Gastrocnemius medialis (tissue), 4 donors: ENCODE results near the gene TMEM61. TPM values are rescaled to one million over a fixed set of nuclear protein-coding genes. Genes with fewer than 3 reads are reported as not detected.

Source experiments
- ATAC-seq, 2 donors: fragments of 150-250 bp; one replicate each; pipeline ENCODE4 v1.9.1; 2016
- DNase-seq, 2 donors: peaks; one replicate each; pipeline ENCODE4 v3.0.0-alpha.2; 2019
- H3K27ac ChIP-seq, 4 donors: fragments of 200-600 bp; sonication (generic); 1 replicate in 1 of 4; 2 replicates in 3 of 4; pipeline ENCODE4 v1.5.1; 2016 to 2018; ENCODE audit warnings: mild to moderate bottlenecking in 2 of 4, moderate library complexity in 1 of 4
- H3K27me3 ChIP-seq, 3 donors: fragments of 200-600 bp; sonication (generic) in 2 of 3; 1 replicate in 1 of 3; 2 replicates in 2 of 3; pipeline versions ENCODE4 v1.5.1 to v1.6.0; 2016 to 2019; ENCODE audit warnings: mild to moderate bottlenecking in 1 of 3, moderate library complexity in 1 of 3
- H3K36me3 ChIP-seq, 2 donors: fragments of 200-600 bp; sonication (generic) in 1 of 2; one replicate each; pipeline ENCODE4 v1.5.1; 2017 to 2018
- H3K4me1 ChIP-seq, 2 donors: fragments of 200-600 bp; sonication (generic) in 1 of 2; one replicate each; pipeline ENCODE4 v1.5.1; 2016 to 2017; ENCODE audit warnings: mild to moderate bottlenecking in 2 of 2
- H3K4me3 ChIP-seq, 4 donors: fragments of 200-600 bp; sonication (generic) in 3 of 4; 1 replicate in 1 of 4; 2 replicates in 3 of 4; pipeline ENCODE4 v1.5.1; 2016 to 2019; ENCODE audit warnings: mild to moderate bottlenecking in 2 of 4
- H3K9me3 ChIP-seq, 3 donors: fragments of 200-600 bp; sonication (generic) in 2 of 3; 1 replicate in 1 of 3; 2 replicates in 2 of 3; pipeline ENCODE4 v1.5.1; 2016 to 2019
- POLR2A ChIP-seq, 2 donors: fragments of 450-650 bp; IDR thresholded peaks; one replicate each; pipeline ENCODE4 v1.6.1; 2017; ENCODE audit warnings: antibody characterized with exemption in 2 of 2, mild to moderate bottlenecking in 2 of 2, moderate library complexity in 2 of 2
- in situ Hi-C, 4 donors: fragments of 200-750 bp; cut with MboI; loops; one replicate each; pipeline versions ENCODE4 v1.15.0 to v1.8.0; 2017; ENCODE audit warnings: low sequenced_read_pairs in 4 of 4
- intact Hi-C: fragments of 100-400 bp; cut with DNase I; formaldehyde crosslinking; loops from one replicate; pipeline ENCODE4 v1.15.1; 2023; ENCODE audit warnings: low total_unique reads
- total RNA-seq, 4 donors: library from RNA; depleted of rRNA; stranded (reverse); fragments of >200 nt; gene quantifications; one replicate each; pipeline versions ENCODE4 v1.1.0 to v1.2.3, GENCODE V29; 2016
- TF ChIP-seq, protein P1 (sequence below), 5 experiments: fragments of 450-650 bp in 3 of 5; fragments of 200-600 bp in 2 of 5; sonication (generic) in 2 of 5; IDR thresholded peaks in 4 of 5; conservative IDR thresholded peaks in 1 of 5; 1 replicate in 4 of 5; 2 replicates in 1 of 5; pipeline ENCODE4 v1.5.1; 2016 to 2019; ENCODE audit warnings: antibody characterized with exemption in 5 of 5, mild to moderate bottlenecking in 3 of 5, moderate library complexity in 3 of 5

TMEM61 gene
- total RNA-seq, 4 donors from 2014 or later = 0.58 TPM; not detected in 3

DNA sequence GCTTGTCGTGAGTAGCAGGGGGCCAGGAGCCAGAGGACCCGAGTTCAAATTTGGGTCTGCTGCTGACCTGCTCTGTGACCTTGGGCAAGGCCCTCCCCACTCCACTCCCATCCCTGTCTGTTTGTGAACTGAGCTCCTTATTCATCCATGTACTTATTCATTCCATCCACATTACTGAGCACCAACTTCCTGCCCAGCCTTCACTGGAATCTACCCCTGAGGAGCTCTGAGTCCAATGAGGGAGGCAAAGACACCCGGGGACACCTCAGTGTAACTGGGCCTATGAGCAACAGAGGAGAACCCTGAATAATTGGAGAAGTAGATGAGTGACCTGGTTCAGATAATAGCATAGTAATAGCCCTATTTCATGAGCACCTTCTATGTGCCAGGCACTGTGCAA is 27.2 kb downstream of the TMEM61 start:
- Histone ChIP-seq H3K27me3 (no peaks in the 10 kb centered on the region), H3K4me1 (no peaks in the 10 kb centered on the region), H3K4me3 (no peak overlapping the region), H3K36me3 (no peaks in the 10 kb centered on the region), H3K9me3 (no peaks in the 10 kb centered on the region), H3K27ac (no peak overlapping the region)
- in situ Hi-C loops (no loop called here), intact Hi-C loops (no loop called here)
- DNase-seq (no peak), ATAC-seq (no peak)
- TF ChIP-seq POLR2A (IDR thresholded peaks at IDR 0.05) = no peak

DNA sequence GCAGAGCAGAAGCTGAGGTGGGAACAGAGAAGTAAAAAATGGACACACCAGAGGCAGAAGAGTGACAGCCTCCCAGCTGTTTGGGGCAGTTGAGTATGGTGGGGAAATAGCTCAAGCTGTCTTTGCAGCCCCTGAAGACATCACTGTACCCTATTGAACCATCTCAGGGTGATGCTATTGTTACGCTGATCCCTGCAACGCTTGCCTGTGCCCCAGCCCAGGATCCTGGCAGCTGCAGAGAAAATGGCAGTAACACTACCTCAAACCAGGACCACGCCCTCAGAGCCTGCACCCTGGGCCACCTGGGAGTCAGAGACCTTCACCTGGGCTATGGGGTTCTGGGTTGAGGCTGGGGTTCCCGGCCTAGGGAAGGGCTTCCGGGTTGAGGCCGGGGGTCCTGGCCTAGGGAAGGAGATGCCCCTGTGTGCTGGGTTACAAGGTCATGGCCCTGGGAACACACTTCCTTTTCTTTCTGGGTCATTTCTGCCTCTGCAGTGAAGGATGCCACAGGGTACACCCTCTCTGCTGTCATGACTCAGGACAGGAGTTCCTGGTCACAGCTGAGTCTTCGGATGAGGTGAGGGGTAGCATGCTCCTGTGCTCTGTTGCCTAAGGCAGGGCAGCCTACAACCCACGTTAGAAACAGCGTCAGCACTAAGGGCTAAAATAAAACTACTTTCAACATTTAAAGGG is 29.9 kb downstream of the TMEM61 start:
- H3K27ac ChIP-seq = no peak overlapping the region
- intact Hi-C loops (no loop called here), in situ Hi-C loops (no loop called here)
- no peaks in the 10 kb centered on the region for H3K36me3 ChIP-seq
- no peak overlapping the region for H3K4me3 ChIP-seq
- DNase-seq = no peak
- no peaks in the 10 kb centered on the region for H3K4me1 ChIP-seq
- no peaks in the 10 kb centered on the region for H3K9me3 ChIP-seq
- TF ChIP-seq, protein P1, sequence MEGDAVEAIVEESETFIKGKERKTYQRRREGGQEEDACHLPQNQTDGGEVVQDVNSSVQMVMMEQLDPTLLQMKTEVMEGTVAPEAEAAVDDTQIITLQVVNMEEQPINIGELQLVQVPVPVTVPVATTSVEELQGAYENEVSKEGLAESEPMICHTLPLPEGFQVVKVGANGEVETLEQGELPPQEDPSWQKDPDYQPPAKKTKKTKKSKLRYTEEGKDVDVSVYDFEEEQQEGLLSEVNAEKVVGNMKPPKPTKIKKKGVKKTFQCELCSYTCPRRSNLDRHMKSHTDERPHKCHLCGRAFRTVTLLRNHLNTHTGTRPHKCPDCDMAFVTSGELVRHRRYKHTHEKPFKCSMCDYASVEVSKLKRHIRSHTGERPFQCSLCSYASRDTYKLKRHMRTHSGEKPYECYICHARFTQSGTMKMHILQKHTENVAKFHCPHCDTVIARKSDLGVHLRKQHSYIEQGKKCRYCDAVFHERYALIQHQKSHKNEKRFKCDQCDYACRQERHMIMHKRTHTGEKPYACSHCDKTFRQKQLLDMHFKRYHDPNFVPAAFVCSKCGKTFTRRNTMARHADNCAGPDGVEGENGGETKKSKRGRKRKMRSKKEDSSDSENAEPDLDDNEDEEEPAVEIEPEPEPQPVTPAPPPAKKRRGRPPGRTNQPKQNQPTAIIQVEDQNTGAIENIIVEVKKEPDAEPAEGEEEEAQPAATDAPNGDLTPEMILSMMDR (IDR thresholded peaks at IDR 0.05 in 4 of 5, conservative IDR thresholded peaks at IDR 0.05 in 1 of 5) = no peak
- TF ChIP-seq POLR2A (IDR thresholded peaks at IDR 0.05) = no peak
- no peak for ATAC-seq
- H3K27me3 ChIP-seq = no peaks in the 10 kb centered on the region

DNA sequence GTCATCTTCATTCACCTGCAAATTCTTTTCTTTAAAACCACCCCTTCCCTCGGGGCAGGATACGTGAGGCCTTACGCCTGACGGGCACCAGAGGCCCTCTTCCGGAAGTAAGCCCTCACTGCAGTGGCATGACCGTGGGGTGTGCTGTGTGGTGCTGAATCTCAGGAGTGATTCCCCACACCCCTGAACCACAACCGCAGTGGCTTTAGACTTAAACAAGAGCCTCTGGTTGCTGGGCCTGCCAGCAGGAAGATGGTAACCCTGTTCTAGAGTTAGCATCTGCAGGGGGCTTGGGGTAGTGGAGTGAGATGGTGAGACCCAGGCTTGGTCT is 30.4 kb downstream of the TMEM61 start:
- Histone ChIP-seq H3K4me3 (no peak overlapping the region), H3K27me3 (no peaks in the 10 kb centered on the region), H3K9me3 (no peaks in the 10 kb centered on the region), H3K4me1 (no peaks in the 10 kb centered on the region), H3K27ac (no peak overlapping the region), H3K36me3 (no peaks in the 10 kb centered on the region)
- TF ChIP-seq, protein P1 (IDR thresholded peaks at IDR 0.05 in 4 of 5, conservative IDR thresholded peaks at IDR 0.05 in 1 of 5) = no peak
- no peak for DNase-seq
- in situ Hi-C loops (no loop called here), intact Hi-C loops (no loop called here)
- ATAC-seq = no peak

DNA sequence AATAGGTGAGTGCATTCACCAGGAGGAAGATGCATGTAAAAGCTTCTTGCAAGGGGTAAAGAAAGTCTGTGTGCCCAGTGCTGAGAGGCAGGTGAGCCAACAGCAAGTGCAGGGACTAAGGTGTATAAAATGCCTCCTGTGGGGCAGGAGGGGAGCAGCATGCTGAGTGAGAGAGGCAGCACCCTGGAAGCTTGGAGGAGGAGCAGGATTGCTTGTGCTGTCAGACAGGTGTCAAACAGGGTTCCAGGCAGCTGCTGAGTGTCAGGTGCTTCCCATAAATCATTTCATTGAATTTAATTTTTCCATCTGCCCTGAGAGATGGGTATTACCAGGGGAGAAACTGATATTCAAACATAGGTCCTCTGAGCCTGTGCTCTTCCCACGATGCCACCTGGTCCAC is 32.2 kb downstream of the TMEM61 start:
- Histone ChIP-seq H3K27me3 (no peaks in the 10 kb centered on the region), H3K36me3 (no peaks in the 10 kb centered on the region), H3K4me3 (no peak overlapping the region), H3K4me1 (no peaks in the 10 kb centered on the region), H3K9me3 (no peaks in the 10 kb centered on the region), H3K27ac (no peak overlapping the region)
- TF ChIP-seq POLR2A (IDR thresholded peaks at IDR 0.05) = no peak
- TF ChIP-seq, protein P1 (IDR thresholded peaks at IDR 0.05 in 4 of 5, conservative IDR thresholded peaks at IDR 0.05 in 1 of 5) = no peak
- ATAC-seq = no peak
- in situ Hi-C loops = no loop called here
- intact Hi-C loops = no loop called here
- no peak for DNase-seq

DNA sequence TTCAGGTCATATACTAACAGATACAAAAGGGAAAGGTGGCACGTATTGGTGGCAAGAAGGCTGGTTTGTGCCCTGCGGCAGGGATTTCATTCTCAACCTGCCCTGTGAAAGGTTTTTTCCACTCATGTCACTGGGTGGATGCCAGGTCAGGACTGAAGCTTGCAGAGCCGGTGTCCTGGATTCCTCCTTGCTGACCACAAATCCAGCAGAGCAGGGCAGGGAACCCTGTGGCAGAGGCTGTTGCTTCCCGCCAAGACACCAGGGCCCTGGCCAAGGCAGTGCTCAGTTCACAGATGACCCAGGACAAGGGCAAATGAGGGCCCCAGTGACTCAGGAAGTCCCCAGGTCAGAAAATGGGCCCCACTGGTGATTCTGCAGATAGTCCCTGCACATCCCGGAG is 34.7 kb downstream of the TMEM61 start:
- TF ChIP-seq, protein P1 (IDR thresholded peaks at IDR 0.05 in 4 of 5, conservative IDR thresholded peaks at IDR 0.05 in 1 of 5) = no peak
- TF ChIP-seq POLR2A (IDR thresholded peaks at IDR 0.05) = no peak
- Histone ChIP-seq H3K27ac (no peak overlapping the region), H3K9me3 (no peaks in the 10 kb centered on the region), H3K36me3 (no peaks in the 10 kb centered on the region), H3K4me3 (no peak overlapping the region), H3K4me1 (no peaks in the 10 kb centered on the region), H3K27me3 (no peaks in the 10 kb centered on the region)
- ATAC-seq = no peak
- in situ Hi-C loops (no loop called here), intact Hi-C loops (no loop called here)
- no peak for DNase-seq
